ENCODE measurements around the gene RNASE11. TPM values are rescaled to one million over a fixed set of nuclear protein-coding genes. Genes with fewer than 3 reads are reported as not detected.

Gene RNASE11
- total and polyA plus RNA-seq, 2 of the 4 experiments (the other 2 are of a cell fraction), result not detected

GRCh38 chr14:20617138-20618003 lies 29.6 kb upstream of the RNASE11 start:
- no peak overlapping the region for H3K4ac ChIP-seq (ENCODE audit: low read depth, low read length)
- DNase-seq, result no peak
- H4K20me1 ChIP-seq (ENCODE audit: insufficient read depth, low read length), result peaks cover 7% of the 10 kb centered on the region
- WGBS, 2 experiments (ENCODE audit: extremely low coverage in 2 of 2, insufficient read length in 1 of 2), result 76% methylated on average over 4 of the region's 12 CpGs; no CpG with 5 or more reads in 1 of the 2 experiments
- H2BK120ac ChIP-seq (ENCODE audit: low read depth, low read length), result no peak overlapping the region
- H4K91ac ChIP-seq (ENCODE audit: insufficient read depth, low read depth, low read length), result no peak overlapping the region
- H3K27ac ChIP-seq (ENCODE audit: insufficient read depth, low read length), result no peak overlapping the region
- TF ChIP-seq SMC3 (IDR thresholded peaks at IDR 0.05; ENCODE audit: low read depth, low read length), result no peak
- no peak for TF ChIP-seq MXI1 (IDR thresholded peaks at IDR 0.05; ENCODE audit: borderline replicate concordance, low read depth, low read length)
- no peak for TF ChIP-seq BHLHE40 (IDR thresholded peaks at IDR 0.05; ENCODE audit: low read depth, low read length)
- TF ChIP-seq RCOR1 (IDR thresholded peaks at IDR 0.05; ENCODE audit: insufficient replicate concordance, low read length), result no peak
- no peak for TF ChIP-seq RAD21 (IDR thresholded peaks at IDR 0.05; ENCODE audit: low read length)
- TF ChIP-seq POLR2A (IDR thresholded peaks at IDR 0.05; ENCODE audit: low read depth, low read length), result no peak
- no peak for TF ChIP-seq FOS (IDR thresholded peaks at IDR 0.05; ENCODE audit: low read depth, low read length)
- TF ChIP-seq MAFK (IDR thresholded peaks at IDR 0.05; ENCODE audit: low read depth, low read length), result no peak
- TF ChIP-seq, protein P1, sequence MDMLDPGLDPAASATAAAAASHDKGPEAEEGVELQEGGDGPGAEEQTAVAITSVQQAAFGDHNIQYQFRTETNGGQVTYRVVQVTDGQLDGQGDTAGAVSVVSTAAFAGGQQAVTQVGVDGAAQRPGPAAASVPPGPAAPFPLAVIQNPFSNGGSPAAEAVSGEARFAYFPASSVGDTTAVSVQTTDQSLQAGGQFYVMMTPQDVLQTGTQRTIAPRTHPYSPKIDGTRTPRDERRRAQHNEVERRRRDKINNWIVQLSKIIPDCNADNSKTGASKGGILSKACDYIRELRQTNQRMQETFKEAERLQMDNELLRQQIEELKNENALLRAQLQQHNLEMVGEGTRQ (IDR thresholded peaks at IDR 0.05; ENCODE audit: low read depth, low read length), result no peak
- no peak overlapping the region for H2BK15ac ChIP-seq (ENCODE audit: low read depth, low read length)
- no peak overlapping the region for H3K23ac ChIP-seq (ENCODE audit: low read depth, low read length)
- no peak overlapping the region for H4K8ac ChIP-seq (ENCODE audit: low read depth in 2 of 2, low read length in 2 of 2)
- no peak overlapping the region for H2AFZ ChIP-seq (replicated peaks; ENCODE audit: low read length, poor library complexity)
- no peak overlapping the region for H3K9ac ChIP-seq (ENCODE audit: low read depth, low read length)
- peaks cover 3% of the 10 kb centered on the region for H3K27me3 ChIP-seq (ENCODE audit: control insufficient read depth, insufficient read depth, low read length)
- ChIA-PET POLR2A (ENCODE audit: unreplicated experiment) (no interaction called here), CTCF (no interaction called here)
- no peaks in the 10 kb centered on the region for H3K79me1 ChIP-seq (ENCODE audit: low read depth in 1 of 2, low read length in 2 of 2)
- no peaks in the 10 kb centered on the region for H3K36me3 ChIP-seq (ENCODE audit: control insufficient read depth, insufficient read depth, low read length)
- intact Hi-C loops (cut with micrococcal nuclease) (no loop called here), in situ Hi-C loops (cut with MboI; ENCODE audit: low sequenced_read_pairs) (no loop called here), dilution Hi-C loops (cut with HindIII; ENCODE audit: low sequenced_read_pairs, unreplicated experiment) (no loop called here)
- H2BK20ac ChIP-seq (ENCODE audit: low read depth, low read length), result no peak overlapping the region
- H3K9me1 ChIP-seq (ENCODE audit: insufficient read depth, low read length), result no peaks in the 10 kb centered on the region
- H3K4me3 ChIP-seq (ENCODE audit: insufficient read depth, low read depth, low read length), result no peak overlapping the region
- no TSS peak for BruUV-seq (replicated peaks)
- no peak overlapping the region for H3K56ac ChIP-seq (ENCODE audit: extremely low read depth, insufficient read depth, low read length)
- H3K14ac ChIP-seq (replicated peaks; ENCODE audit: low read depth, low read length), result no peak overlapping the region
- no peak overlapping the region for H2AK5ac ChIP-seq (ENCODE audit: low read depth, low read length)
- H2BK5ac ChIP-seq (ENCODE audit: low read depth, low read length, poor library complexity, severe bottlenecking), result no peak overlapping the region
- no peak overlapping the region for H3K18ac ChIP-seq (ENCODE audit: low read depth, low read length)
- H4K5ac ChIP-seq (ENCODE audit: low read depth, low read length), result no peak overlapping the region
- H3K4me1 ChIP-seq (ENCODE audit: control insufficient read depth, insufficient read depth, low read length), result no peaks in the 10 kb centered on the region
- no peak overlapping the region for H2AK9ac ChIP-seq (replicated peaks; ENCODE audit: low read depth, low read length, poor library complexity)
- no peak for ATAC-seq (ENCODE audit: low read depth)
- H3K9me3 ChIP-seq (ENCODE audit: control insufficient read depth, insufficient read depth, low read length), result no peaks in the 10 kb centered on the region
- no peak overlapping the region for H3K4me2 ChIP-seq (ENCODE audit: low read depth, low read length)

Data from IMR-90 (cell line).